Peyer's patch (tissue), 4 donors: ENCODE results near the gene ZC3HAV1. TPM values are rescaled to one million over a fixed set of nuclear protein-coding genes. Genes with fewer than 3 reads are reported as not detected.
A peak's percentile ranks its signal among the peaks of the same experiment; 100 is the strongest.
"Not testable (repeated sequence)": the region's sequence is repeated elsewhere in the genome, so short reads cannot be mapped to it uniquely, and the experiment has no call there.

ENCODE experiments used
- DNase-seq, 3 donors: peaks; one replicate each; pipeline ENCODE4 v3.0.0-alpha.2; 2017 to 2019
- H3K27ac ChIP-seq, 4 donors: fragments of 200-600 bp; sonication (generic); one replicate each; pipeline ENCODE4 v1.5.1; 2016 to 2019
- H3K27me3 ChIP-seq, 2 donors: fragments of 200-600 bp; sonication (generic); one replicate each; pipeline ENCODE4 v1.5.1; 2019
- H3K36me3 ChIP-seq, 3 donors: fragments of 200-600 bp; sonication (generic); one replicate each; pipeline ENCODE4 v1.5.1; 2016 to 2019
- H3K4me1 ChIP-seq, 4 donors: fragments of 200-600 bp; sonication (generic); one replicate each; pipeline ENCODE4 v1.5.1; 2016 to 2019
- H3K4me3 ChIP-seq, 4 donors: fragments of 200-600 bp; sonication (generic); 1 replicate in 3 of 4; 2 replicates in 1 of 4; pipeline ENCODE4 v1.5.1; 2016 to 2019; ENCODE audit warnings: mild to moderate bottlenecking in 1 of 4
- H3K9me3 ChIP-seq, 4 donors: fragments of 200-600 bp; sonication (generic); one replicate each; pipeline ENCODE4 v1.5.1; 2016 to 2019; ENCODE audit warnings: mild to moderate bottlenecking in 1 of 4
- POLR2A ChIP-seq, 2 donors: fragments of 450-650 bp; IDR thresholded peaks; one replicate each; pipeline ENCODE4 v1.5.1; 2017; ENCODE audit warnings: antibody characterized with exemption in 2 of 2, mild to moderate bottlenecking in 2 of 2, moderate library complexity in 2 of 2
- total RNA-seq, 4 donors: library from RNA; depleted of rRNA; stranded (reverse); fragments of >200 nt; gene quantifications; one replicate each; pipeline ENCODE4 v1.1.0, GENCODE V29; 2016
- TF ChIP-seq, protein P1 (sequence below), 6 experiments: fragments of 450-650 bp in 4 of 6; fragments of 200-600 bp in 2 of 6; sonication (generic) in 1 of 6; IDR thresholded peaks; one replicate each; pipeline ENCODE4 v1.5.1; 2017 to 2019; ENCODE audit warnings: antibody characterized with exemption in 6 of 6, mild to moderate bottlenecking in 3 of 6, moderate library complexity in 1 of 6

Gene ZC3HAV1
- total RNA-seq, 4 donors from 2014 or later = 23.5 to 42.1 (median 32.7) TPM

- no peak for DNase-seq
- Histone ChIP-seq H3K4me3 (peak overlapping the region in 1 of 4 donors; percentile 68), H3K27me3 (no peaks in the 10 kb centered on the region), H3K27ac (no peak overlapping the region), H3K9me3 (no peaks in the 10 kb centered on the region), H3K36me3 (peaks cover 0 to 5% (median 0%) of the 10 kb centered on the region in 3 donors), H3K4me1 (peaks cover 3 to 15% (median 5%) of the 10 kb centered on the region in 4 donors)
- no peak for TF ChIP-seq POLR2A (IDR thresholded peaks at IDR 0.05)
- TF ChIP-seq, protein P1, sequence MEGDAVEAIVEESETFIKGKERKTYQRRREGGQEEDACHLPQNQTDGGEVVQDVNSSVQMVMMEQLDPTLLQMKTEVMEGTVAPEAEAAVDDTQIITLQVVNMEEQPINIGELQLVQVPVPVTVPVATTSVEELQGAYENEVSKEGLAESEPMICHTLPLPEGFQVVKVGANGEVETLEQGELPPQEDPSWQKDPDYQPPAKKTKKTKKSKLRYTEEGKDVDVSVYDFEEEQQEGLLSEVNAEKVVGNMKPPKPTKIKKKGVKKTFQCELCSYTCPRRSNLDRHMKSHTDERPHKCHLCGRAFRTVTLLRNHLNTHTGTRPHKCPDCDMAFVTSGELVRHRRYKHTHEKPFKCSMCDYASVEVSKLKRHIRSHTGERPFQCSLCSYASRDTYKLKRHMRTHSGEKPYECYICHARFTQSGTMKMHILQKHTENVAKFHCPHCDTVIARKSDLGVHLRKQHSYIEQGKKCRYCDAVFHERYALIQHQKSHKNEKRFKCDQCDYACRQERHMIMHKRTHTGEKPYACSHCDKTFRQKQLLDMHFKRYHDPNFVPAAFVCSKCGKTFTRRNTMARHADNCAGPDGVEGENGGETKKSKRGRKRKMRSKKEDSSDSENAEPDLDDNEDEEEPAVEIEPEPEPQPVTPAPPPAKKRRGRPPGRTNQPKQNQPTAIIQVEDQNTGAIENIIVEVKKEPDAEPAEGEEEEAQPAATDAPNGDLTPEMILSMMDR (IDR thresholded peaks at IDR 0.05) = no peak
These were observed 75.2 kb downstream of the ZC3HAV1 start for GRCh38 chr7:139034336-139034735.

DNA sequence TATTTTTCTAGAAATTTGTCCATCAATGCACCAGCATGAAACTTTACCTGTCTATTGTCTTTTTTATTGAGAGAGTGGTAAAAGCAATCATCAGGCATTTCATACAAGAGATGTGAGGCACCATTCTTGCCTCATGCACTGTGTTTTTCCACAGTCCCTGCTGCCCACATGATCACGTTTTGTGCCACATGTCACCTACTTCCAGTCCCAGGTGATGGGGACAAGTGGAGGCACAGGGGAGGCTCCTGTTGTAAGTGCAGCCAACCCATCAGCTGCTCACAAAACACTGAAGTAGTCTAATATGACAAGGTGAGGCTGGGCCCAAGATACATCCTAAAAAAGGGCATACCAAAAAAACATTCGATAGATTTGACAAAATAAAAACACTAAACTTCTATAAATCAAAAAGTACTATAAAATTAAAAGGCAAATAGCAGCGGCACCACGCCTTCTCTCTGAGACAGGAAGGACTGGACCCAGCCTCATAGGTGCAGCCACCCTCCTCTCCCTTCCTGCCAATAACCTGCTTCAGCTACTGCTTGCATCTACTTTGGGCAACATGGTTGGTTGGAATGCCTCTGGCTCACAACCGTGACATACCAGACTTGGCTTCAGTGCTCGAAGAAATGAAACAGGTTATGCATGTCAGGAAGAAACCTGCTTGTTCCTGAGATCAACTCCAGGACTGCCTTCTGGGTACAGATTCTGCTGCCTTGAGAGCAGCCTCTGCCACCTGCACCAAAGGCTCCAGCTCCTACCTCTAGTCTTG is 76.0 kb downstream of the ZC3HAV1 start:
- Histone ChIP-seq H3K4me3 (no peak overlapping the region), H3K9me3 (no peaks in the 10 kb centered on the region), H3K36me3 (peaks cover 0 to 13% (median 0%) of the 10 kb centered on the region in 3 donors), H3K4me1 (peaks cover 3 to 15% (median 5%) of the 10 kb centered on the region in 4 donors), H3K27me3 (no peaks in the 10 kb centered on the region), H3K27ac (no peak overlapping the region)
- no peak for TF ChIP-seq POLR2A (IDR thresholded peaks at IDR 0.05)
- TF ChIP-seq, protein P1 (IDR thresholded peaks at IDR 0.05) = no peak
- DNase-seq = no peak

GRCh38 chr7:139032473-139032872 is 77.0 kb downstream of the ZC3HAV1 start:
- TF ChIP-seq, protein P1 (IDR thresholded peaks at IDR 0.05) = no peak
- TF ChIP-seq POLR2A (IDR thresholded peaks at IDR 0.05) = no peak
- Histone ChIP-seq H3K9me3 (no peaks in the 10 kb centered on the region), H3K27me3 (no peaks in the 10 kb centered on the region), H3K27ac (no peak overlapping the region), H3K36me3 (peaks cover 0 to 24% (median 0%) of the 10 kb centered on the region in 3 donors), H3K4me1 (peaks cover 3 to 15% (median 5%) of the 10 kb centered on the region in 4 donors), H3K4me3 (no peak overlapping the region)
- DNase-seq = no peak

- Histone ChIP-seq H3K4me3 (no peak overlapping the region), H3K9me3 (no peaks in the 10 kb centered on the region), H3K27ac (no peak overlapping the region), H3K4me1 (peaks cover 0 to under 1% (median 0%) of the 10 kb centered on the region in 4 donors), H3K36me3 (peaks cover 0 to 37% (median 0%) of the 10 kb centered on the region in 3 donors), H3K27me3 (no peaks in the 10 kb centered on the region)
- no peak for DNase-seq
- no peak for TF ChIP-seq POLR2A (IDR thresholded peaks at IDR 0.05)
- TF ChIP-seq, protein P1 (IDR thresholded peaks at IDR 0.05) = no peak
These were observed 80.2 kb downstream of the ZC3HAV1 start for GRCh38 chr7:139029353-139029752.

DNA sequence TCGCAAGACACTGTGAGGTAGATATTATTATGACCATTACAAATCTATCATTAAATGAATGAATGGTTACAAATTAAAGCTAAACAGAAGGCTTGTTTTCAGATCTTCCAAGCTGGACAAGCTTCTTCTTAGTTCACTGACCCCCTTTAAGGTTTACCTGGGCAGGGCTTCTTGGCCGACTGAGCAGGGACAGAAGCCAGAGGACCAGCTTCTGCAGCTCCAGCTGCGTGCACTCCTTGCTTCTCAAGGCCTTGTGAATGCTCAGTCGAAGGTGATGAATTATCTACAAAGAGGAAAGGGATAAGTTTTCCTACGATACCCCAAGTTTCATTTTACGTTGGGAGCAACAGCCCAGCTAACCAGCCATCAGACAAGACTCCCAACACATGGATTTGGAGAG is 83.0 kb downstream of the ZC3HAV1 start:
- H3K9me3 ChIP-seq = no peaks in the 10 kb centered on the region
- no peaks in the 10 kb centered on the region for H3K4me1 ChIP-seq
- H3K4me3 ChIP-seq = no peak overlapping the region
- H3K27ac ChIP-seq = no peak overlapping the region
- no peaks in the 10 kb centered on the region for H3K27me3 ChIP-seq
- no peak for DNase-seq
- TF ChIP-seq, protein P1 (IDR thresholded peaks at IDR 0.05) = no peak
- no peak for TF ChIP-seq POLR2A (IDR thresholded peaks at IDR 0.05)
- peaks cover 0 to 37% (median 0%) of the 10 kb centered on the region in 3 donors for H3K36me3 ChIP-seq

DNA sequence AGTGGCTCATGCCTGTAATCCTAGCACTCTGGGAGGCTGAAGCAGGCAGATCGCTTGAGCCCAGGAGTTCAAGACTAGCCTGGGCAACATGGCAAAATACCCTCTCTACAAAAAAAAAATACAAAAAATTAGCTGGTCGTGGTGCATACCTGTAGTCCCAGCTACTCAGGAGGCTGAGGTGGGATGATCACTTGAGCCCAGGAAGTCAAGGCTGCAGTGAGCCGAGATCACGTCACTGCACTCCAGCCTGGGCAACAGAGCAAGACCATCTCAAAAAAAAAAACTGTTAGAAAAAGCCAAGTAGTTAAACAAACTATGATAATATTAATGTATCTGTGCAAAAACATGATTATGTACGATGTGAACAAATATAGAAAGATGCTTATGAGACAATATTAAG is 83.7 kb downstream of the ZC3HAV1 start:
- not testable (repeated sequence) for H3K27me3 ChIP-seq, H3K4me3 ChIP-seq, H3K9me3 ChIP-seq, H3K4me1 ChIP-seq, H3K27ac ChIP-seq, DNase-seq
- H3K36me3 ChIP-seq = peaks cover 0 to 37% (median 0%) of the 10 kb centered on the region in 3 donors
